ENCODE results near the gene PRPF40A.

Gene PRPF40A

DNA sequence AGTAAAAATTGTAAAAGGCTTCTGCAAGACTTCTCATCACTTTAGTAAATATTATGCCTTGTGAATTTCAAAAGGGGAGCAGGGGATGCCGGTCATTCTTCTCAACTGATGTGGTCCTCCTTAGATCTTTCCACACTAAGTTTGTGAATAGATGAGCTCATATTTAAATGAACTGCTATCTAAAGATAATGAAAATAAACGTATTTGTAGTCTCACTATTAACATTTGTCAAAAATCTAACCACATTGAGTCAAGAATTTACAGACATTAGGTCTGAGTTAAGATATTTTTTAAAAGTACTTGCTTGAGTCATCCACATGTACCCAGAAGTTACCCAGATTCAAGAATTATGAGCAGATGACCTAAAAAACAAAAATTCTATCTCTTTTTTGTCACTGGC is 6.5 kb downstream of the PRPF40A start:
- no peak overlapping the region for H3K27ac ChIP-seq (replicated peaks)
- DNase-seq (ENCODE audit: low read depth in 1 of 2, low spot score in 1 of 2): no peak
- H3K27me3 ChIP-seq (ENCODE audit: insufficient read depth, poor library complexity, severe bottlenecking): no peaks in the 10 kb centered on the region
- no peak for TF ChIP-seq SPI1 (IDR thresholded peaks at IDR 0.05; ENCODE audit: borderline replicate concordance, low read depth)
- TF ChIP-seq, protein P1, sequence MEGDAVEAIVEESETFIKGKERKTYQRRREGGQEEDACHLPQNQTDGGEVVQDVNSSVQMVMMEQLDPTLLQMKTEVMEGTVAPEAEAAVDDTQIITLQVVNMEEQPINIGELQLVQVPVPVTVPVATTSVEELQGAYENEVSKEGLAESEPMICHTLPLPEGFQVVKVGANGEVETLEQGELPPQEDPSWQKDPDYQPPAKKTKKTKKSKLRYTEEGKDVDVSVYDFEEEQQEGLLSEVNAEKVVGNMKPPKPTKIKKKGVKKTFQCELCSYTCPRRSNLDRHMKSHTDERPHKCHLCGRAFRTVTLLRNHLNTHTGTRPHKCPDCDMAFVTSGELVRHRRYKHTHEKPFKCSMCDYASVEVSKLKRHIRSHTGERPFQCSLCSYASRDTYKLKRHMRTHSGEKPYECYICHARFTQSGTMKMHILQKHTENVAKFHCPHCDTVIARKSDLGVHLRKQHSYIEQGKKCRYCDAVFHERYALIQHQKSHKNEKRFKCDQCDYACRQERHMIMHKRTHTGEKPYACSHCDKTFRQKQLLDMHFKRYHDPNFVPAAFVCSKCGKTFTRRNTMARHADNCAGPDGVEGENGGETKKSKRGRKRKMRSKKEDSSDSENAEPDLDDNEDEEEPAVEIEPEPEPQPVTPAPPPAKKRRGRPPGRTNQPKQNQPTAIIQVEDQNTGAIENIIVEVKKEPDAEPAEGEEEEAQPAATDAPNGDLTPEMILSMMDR (IDR thresholded peaks at IDR 0.05; ENCODE audit: insufficient read depth, low read length): no peak
- no peak for TF ChIP-seq GABPA (IDR thresholded peaks at IDR 0.05; ENCODE audit: low read depth)
- TF ChIP-seq POLR2AphosphoS5 (IDR thresholded peaks at IDR 0.05; ENCODE audit: low read depth): no peak
- TF ChIP-seq, protein P2, sequence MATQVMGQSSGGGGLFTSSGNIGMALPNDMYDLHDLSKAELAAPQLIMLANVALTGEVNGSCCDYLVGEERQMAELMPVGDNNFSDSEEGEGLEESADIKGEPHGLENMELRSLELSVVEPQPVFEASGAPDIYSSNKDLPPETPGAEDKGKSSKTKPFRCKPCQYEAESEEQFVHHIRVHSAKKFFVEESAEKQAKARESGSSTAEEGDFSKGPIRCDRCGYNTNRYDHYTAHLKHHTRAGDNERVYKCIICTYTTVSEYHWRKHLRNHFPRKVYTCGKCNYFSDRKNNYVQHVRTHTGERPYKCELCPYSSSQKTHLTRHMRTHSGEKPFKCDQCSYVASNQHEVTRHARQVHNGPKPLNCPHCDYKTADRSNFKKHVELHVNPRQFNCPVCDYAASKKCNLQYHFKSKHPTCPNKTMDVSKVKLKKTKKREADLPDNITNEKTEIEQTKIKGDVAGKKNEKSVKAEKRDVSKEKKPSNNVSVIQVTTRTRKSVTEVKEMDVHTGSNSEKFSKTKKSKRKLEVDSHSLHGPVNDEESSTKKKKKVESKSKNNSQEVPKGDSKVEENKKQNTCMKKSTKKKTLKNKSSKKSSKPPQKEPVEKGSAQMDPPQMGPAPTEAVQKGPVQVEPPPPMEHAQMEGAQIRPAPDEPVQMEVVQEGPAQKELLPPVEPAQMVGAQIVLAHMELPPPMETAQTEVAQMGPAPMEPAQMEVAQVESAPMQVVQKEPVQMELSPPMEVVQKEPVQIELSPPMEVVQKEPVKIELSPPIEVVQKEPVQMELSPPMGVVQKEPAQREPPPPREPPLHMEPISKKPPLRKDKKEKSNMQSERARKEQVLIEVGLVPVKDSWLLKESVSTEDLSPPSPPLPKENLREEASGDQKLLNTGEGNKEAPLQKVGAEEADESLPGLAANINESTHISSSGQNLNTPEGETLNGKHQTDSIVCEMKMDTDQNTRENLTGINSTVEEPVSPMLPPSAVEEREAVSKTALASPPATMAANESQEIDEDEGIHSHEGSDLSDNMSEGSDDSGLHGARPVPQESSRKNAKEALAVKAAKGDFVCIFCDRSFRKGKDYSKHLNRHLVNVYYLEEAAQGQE (IDR thresholded peaks at IDR 0.05; ENCODE audit: insufficient replicate concordance, low read depth): no peak
- H3K4me3 ChIP-seq (replicated peaks; ENCODE audit: insufficient read depth, low read length): no peak overlapping the region

DNA sequence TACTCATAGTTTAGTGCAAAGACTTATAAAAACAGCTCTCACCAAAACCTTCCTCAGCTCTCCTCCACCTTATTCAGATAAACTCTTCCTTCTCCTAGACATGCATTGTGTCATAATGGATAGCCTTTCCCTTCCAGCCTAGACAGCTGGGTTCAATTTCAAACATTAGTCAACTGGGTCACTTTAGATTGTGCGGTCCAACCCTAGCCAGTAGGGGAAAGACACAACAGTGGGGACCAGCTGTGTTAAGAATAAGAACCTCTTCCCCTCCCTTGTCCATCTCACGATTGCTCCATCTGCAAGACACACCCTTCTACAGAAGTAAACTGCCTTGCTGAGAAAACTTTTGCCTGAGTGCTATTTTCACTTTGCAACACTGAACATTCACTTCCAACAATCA is 8.5 kb downstream of the PRPF40A start:
- no peak for TF ChIP-seq POLR2AphosphoS5 (IDR thresholded peaks at IDR 0.05; ENCODE audit: low read depth)
- TF ChIP-seq, protein P1 (IDR thresholded peaks at IDR 0.05; ENCODE audit: insufficient read depth, low read length): no peak
- no peak for TF ChIP-seq GABPA (IDR thresholded peaks at IDR 0.05; ENCODE audit: low read depth)
- TF ChIP-seq SPI1 (IDR thresholded peaks at IDR 0.05; ENCODE audit: borderline replicate concordance, low read depth): no peak
- TF ChIP-seq, protein P2 (IDR thresholded peaks at IDR 0.05; ENCODE audit: insufficient replicate concordance, low read depth): no peak
- H3K27ac ChIP-seq (replicated peaks): no peak overlapping the region
- no peak for DNase-seq (ENCODE audit: low read depth in 1 of 2, low spot score in 1 of 2)
- H3K27me3 ChIP-seq (ENCODE audit: insufficient read depth, poor library complexity, severe bottlenecking): no peaks in the 10 kb centered on the region
- no peak overlapping the region for H3K4me3 ChIP-seq (replicated peaks; ENCODE audit: insufficient read depth, low read length)

DNA sequence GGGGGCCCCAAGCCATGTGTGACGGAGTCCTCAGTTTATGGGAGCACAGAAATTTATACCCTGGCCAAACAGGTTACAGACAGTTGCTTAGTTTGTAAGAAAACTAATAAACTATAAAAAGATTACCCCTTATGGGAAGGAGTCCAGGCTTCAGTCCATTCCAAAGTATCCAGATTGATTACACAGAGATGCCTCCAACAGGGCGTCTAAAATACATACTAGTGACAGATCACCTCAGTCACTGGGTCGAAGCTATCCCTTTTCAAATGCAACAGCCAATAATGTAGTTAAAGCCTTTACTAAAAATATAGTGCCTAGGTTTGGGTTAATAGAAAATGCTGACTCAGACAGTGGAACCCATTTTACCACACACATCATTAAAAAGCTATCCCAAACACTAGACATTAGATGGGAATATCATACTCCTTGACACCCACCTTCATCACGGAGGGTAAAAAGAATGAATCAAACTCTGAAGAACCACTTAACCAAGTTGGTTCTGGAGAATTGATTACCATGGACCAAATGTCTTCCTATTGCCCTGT is 10.7 kb downstream of the PRPF40A start:
- no peak overlapping the region for H3K27ac ChIP-seq (replicated peaks)
- no peaks in the 10 kb centered on the region for H3K27me3 ChIP-seq (ENCODE audit: insufficient read depth, poor library complexity, severe bottlenecking)
- H3K4me3 ChIP-seq (replicated peaks; ENCODE audit: insufficient read depth, low read length): no peak overlapping the region
- DNase-seq (ENCODE audit: low read depth in 1 of 2, low spot score in 1 of 2): no peak
- TF ChIP-seq, protein P2 (IDR thresholded peaks at IDR 0.05; ENCODE audit: insufficient replicate concordance, low read depth): no peak
- no peak for TF ChIP-seq POLR2AphosphoS5 (IDR thresholded peaks at IDR 0.05; ENCODE audit: low read depth)
- TF ChIP-seq SPI1 (IDR thresholded peaks at IDR 0.05; ENCODE audit: borderline replicate concordance, low read depth): no peak
- TF ChIP-seq, protein P1 (IDR thresholded peaks at IDR 0.05; ENCODE audit: insufficient read depth, low read length): no peak
- no peak for TF ChIP-seq GABPA (IDR thresholded peaks at IDR 0.05; ENCODE audit: low read depth)
